ENCODE measurements around the gene NOX4.
"Not testable (repeated sequence)": the region's sequence is repeated elsewhere in the genome, so short reads cannot be mapped to it uniquely, and the experiment has no call there.

Gene NOX4

GRCh38 chr11:89463266-89463780, 27.9 kb downstream of the NOX4 start:
- no peak for DNase-seq (ENCODE audit: low read depth in 1 of 2, low spot score in 1 of 2)

- DNase-seq (ENCODE audit: low read depth in 1 of 2, low spot score in 1 of 2): no peak
Observed at GRCh38 chr11:89458716-89459115, 32.5 kb downstream of the NOX4 start.

- DNase-seq (ENCODE audit: low read depth in 1 of 2, low spot score in 1 of 2): no peak
Observed at GRCh38 chr11:89457190-89457589, 34.0 kb downstream of the NOX4 start.

GRCh38 chr11:89456681-89457080, 34.5 kb downstream of the NOX4 start:
- DNase-seq (ENCODE audit: low read depth in 1 of 2, low spot score in 1 of 2): no peak

- no peak for DNase-seq (ENCODE audit: low read depth in 1 of 2, low spot score in 1 of 2)
Observed at GRCh38 chr11:89452780-89453179, 38.4 kb downstream of the NOX4 start.

- no peak for DNase-seq (ENCODE audit: low read depth in 1 of 2, low spot score in 1 of 2)
Observed at GRCh38 chr11:89447845-89448244, 43.3 kb downstream of the NOX4 start.

GRCh38 chr11:89443361-89444322, 47.5 kb downstream of the NOX4 start:
- no peak for DNase-seq (ENCODE audit: low read depth in 1 of 2, low spot score in 1 of 2)

GRCh38 chr11:89442801-89443200, 48.4 kb downstream of the NOX4 start:
- no peak for DNase-seq (ENCODE audit: low read depth in 1 of 2, low spot score in 1 of 2)

- no peak for DNase-seq (ENCODE audit: low read depth in 1 of 2, low spot score in 1 of 2)
Observed at GRCh38 chr11:89441606-89442005, 49.6 kb downstream of the NOX4 start.

GRCh38 chr11:89437317-89437716, 53.9 kb downstream of the NOX4 start:
- DNase-seq (ENCODE audit: low read depth in 1 of 2, low spot score in 1 of 2): no peak

- no peak for DNase-seq (ENCODE audit: low read depth in 1 of 2, low spot score in 1 of 2)
Observed at GRCh38 chr11:89436071-89436470, 55.1 kb downstream of the NOX4 start.

- DNase-seq (ENCODE audit: low read depth in 1 of 2, low spot score in 1 of 2): no peak
Observed at GRCh38 chr11:89433278-89433677, 57.9 kb downstream of the NOX4 start.

GRCh38 chr11:89432182-89432581, 59.0 kb downstream of the NOX4 start:
- DNase-seq (ENCODE audit: low read depth in 1 of 2, low spot score in 1 of 2): not testable (repeated sequence)

GRCh38 chr11:89426501-89426900, 64.7 kb downstream of the NOX4 start:
- DNase-seq (ENCODE audit: low read depth in 1 of 2, low spot score in 1 of 2): not testable (repeated sequence)

- no peak for DNase-seq (ENCODE audit: low read depth in 1 of 2, low spot score in 1 of 2)
Observed at GRCh38 chr11:89421718-89422117, 69.5 kb downstream of the NOX4 start.

- DNase-seq (ENCODE audit: low read depth in 1 of 2, low spot score in 1 of 2): no peak
Observed at GRCh38 chr11:89420981-89421380, 70.2 kb downstream of the NOX4 start.

GRCh38 chr11:89416961-89417360, 74.2 kb downstream of the NOX4 start:
- no peak for DNase-seq (ENCODE audit: low read depth in 1 of 2, low spot score in 1 of 2)

- not testable (repeated sequence) for DNase-seq (ENCODE audit: low read depth in 1 of 2, low spot score in 1 of 2)
Observed at GRCh38 chr11:89411112-89411511, 80.1 kb downstream of the NOX4 start.

- DNase-seq (ENCODE audit: low read depth in 1 of 2, low spot score in 1 of 2): not testable (repeated sequence)
Observed at GRCh38 chr11:89410666-89411065, 80.5 kb downstream of the NOX4 start.

- not testable (repeated sequence) for DNase-seq (ENCODE audit: low read depth in 1 of 2, low spot score in 1 of 2)
Observed at GRCh38 chr11:89408441-89408840, 82.7 kb downstream of the NOX4 start.

GRCh38 chr11:89405629-89406028, 85.5 kb downstream of the NOX4 start:
- no peak for DNase-seq (ENCODE audit: low read depth in 1 of 2, low spot score in 1 of 2)

- not testable (repeated sequence) for DNase-seq (ENCODE audit: low read depth in 1 of 2, low spot score in 1 of 2)
Observed at GRCh38 chr11:89391654-89392053, 99.5 kb downstream of the NOX4 start.

- DNase-seq (ENCODE audit: low read depth in 1 of 2, low spot score in 1 of 2): not testable (repeated sequence)
Observed at GRCh38 chr11:89387501-89387900, 103.7 kb downstream of the NOX4 start.

All from activated T-helper 1 cell treated with anti-CD3 and anti-CD28 coated beads, Interleukin-2, amount 50 U/mL, for 16 hours (primary cell).